Endothelial cell of umbilical vein (primary cell): ENCODE data around the gene FIG4. TPM values are rescaled to one million over a fixed set of nuclear protein-coding genes. Genes with fewer than 3 reads are reported as not detected.

ENCODE experiments used
- BruUV-seq: library from RNA; stranded (reverse); fragments of 400-500 nt; replicated peaks from 2 replicates; lab custom pipeline; 2021; lab: Mats Ljungman, UMichigan
- CTCF ChIA-PET: fragments of 300-600, 350-600 bp; sonication (Branson Sonifier 250); formaldehyde crosslinking; loops from one replicate; lab custom pipeline; 2021; ENCODE audit warnings: antibody characterized with exemption, inconsistent platforms; lab: Charles Lee
- POLR2A ChIA-PET: fragments of 300-600, 350-600 bp; sonication (Branson Sonifier 250); formaldehyde crosslinking; loops from one replicate; lab custom pipeline; 2021; ENCODE audit warnings: antibody characterized with exemption, inconsistent platforms; lab: Charles Lee
- DNase-seq: peaks from one replicate; pipeline ENCODE4 v3.0.0-alpha.2; 2011; ENCODE audit warnings: low read depth, low spot score
- FAIRE-seq: peaks from 2 replicates; lab custom pipeline; 2011; peaks lifted over from hg19 to GRCh38; lab: Jason Lieb, UNC
- H2AFZ ChIP-seq: 2 replicates; pipeline ENCODE4 v1.6.0; 2012; ENCODE audit warnings: low read depth, low read length, control low read depth, inconsistent platforms
- H3K27ac ChIP-seq: 2 replicates; pipeline ENCODE4 v1.5.1; 2011; ENCODE audit warnings: low read depth, mild to moderate bottlenecking, control low read depth, low read length, moderate library complexity; ENCODE audit not compliant: insufficient read depth
- H3K27me3 ChIP-seq, 2 experiments: 2 replicates each; pipeline versions ENCODE4 v1.6.0 to v1.6.1; 2011; ENCODE audit warnings: low read length in 2 of 2, mixed read lengths in 1 of 2; ENCODE audit not compliant: control insufficient read depth in 2 of 2, insufficient read depth in 2 of 2
- H3K36me3 ChIP-seq, 2 experiments: 2 replicates in 1 of 2; 3 replicates in 1 of 2; pipeline ENCODE4 v1.5.1; 2011; ENCODE audit warnings: low read length in 2 of 2, mild to moderate bottlenecking in 1 of 2, moderate library complexity in 1 of 2; ENCODE audit not compliant: control insufficient read depth in 2 of 2, insufficient read depth in 2 of 2; ENCODE audit errors: extremely low read depth in 1 of 2
- H3K4me1 ChIP-seq: 3 replicates; pipeline ENCODE4 v1.5.1; 2011; ENCODE audit warnings: mild to moderate bottlenecking, low read length; ENCODE audit not compliant: control insufficient read depth, insufficient read depth; ENCODE audit errors: extremely low read depth
- H3K4me2 ChIP-seq: 2 replicates; pipeline ENCODE4 v1.6.1; 2011; ENCODE audit warnings: low read length, control low read depth, mixed read lengths; ENCODE audit not compliant: insufficient read depth
- H3K4me3 ChIP-seq, 3 experiments: fragments of 200-600 bp in 1 of 3; sonication (generic), shearing (Covaris generic) in 1 of 3; replicated peaks in 1 of 3; 2 replicates each; pipeline ENCODE4 v1.5.1; 2011 to 2016; ENCODE audit warnings: control low read depth in 3 of 3, low read length in 3 of 3, mild to moderate bottlenecking in 2 of 3, inconsistent platforms in 1 of 3, low read depth in 1 of 3, moderate library complexity in 1 of 3; ENCODE audit not compliant: insufficient read depth in 1 of 3
- H3K79me2 ChIP-seq: 2 replicates; pipeline ENCODE4 v1.6.0; 2012; ENCODE audit warnings: low read length, inconsistent platforms; ENCODE audit not compliant: control insufficient read depth, insufficient read depth
- H3K9ac ChIP-seq: replicated peaks from 2 replicates; pipeline ENCODE3; 2011; ENCODE audit warnings: low read length, control low read depth; ENCODE audit not compliant: insufficient read depth; ENCODE audit errors: extremely low read depth
- H3K9me1 ChIP-seq: replicated peaks from 3 replicates; pipeline ENCODE4 v1.6.0; 2011; ENCODE audit warnings: mild to moderate bottlenecking, low read length; ENCODE audit not compliant: control insufficient read depth, insufficient read depth; ENCODE audit errors: extremely low read depth
- H3K9me3 ChIP-seq: replicated peaks from 2 replicates; pipeline ENCODE4 v1.5.1; 2012; ENCODE audit warnings: low read length, inconsistent platforms; ENCODE audit not compliant: control insufficient read depth, insufficient read depth
- H4K20me1 ChIP-seq: replicated peaks from 2 replicates; pipeline ENCODE3; 2011; ENCODE audit warnings: mild to moderate bottlenecking, low read length; ENCODE audit not compliant: control insufficient read depth, insufficient read depth; ENCODE audit errors: extremely low read depth
- CTCF ChIP-seq, 2 donors: IDR thresholded peaks; 1 replicate in 1 of 2; 2 replicates in 1 of 2; pipeline ENCODE4 v1.5.1; 2011; ENCODE audit warnings: low read length in 2 of 2, mild to moderate bottlenecking in 2 of 2, moderate library complexity in 2 of 2, control low read depth in 1 of 2, inconsistent platforms in 1 of 2, low read depth in 1 of 2; ENCODE audit not compliant: insufficient read depth in 1 of 2; ENCODE audit errors: extremely low read depth in 1 of 2
- EZH2 ChIP-seq: IDR thresholded peaks from 2 replicates; pipeline ENCODE4 v1.6.1; 2012; ENCODE audit warnings: borderline replicate concordance, low read depth, mild to moderate bottlenecking, moderate library complexity, low read length, inconsistent platforms; ENCODE audit not compliant: severe bottlenecking
- FOS ChIP-seq: IDR thresholded peaks from 2 replicates; pipeline ENCODE4 v1.6.1; 2011; ENCODE audit warnings: mild to moderate bottlenecking, low read length, moderate library complexity, borderline replicate concordance; ENCODE audit not compliant: insufficient read depth
- GATA2 ChIP-seq: IDR thresholded peaks from 2 replicates; pipeline ENCODE4 v1.7.0; 2011; ENCODE audit warnings: low read depth, mild to moderate bottlenecking, moderate library complexity, mixed read lengths, low read length; ENCODE audit not compliant: insufficient read length, insufficient read depth
- JUN ChIP-seq: IDR thresholded peaks from 2 replicates; pipeline ENCODE4 v1.6.1; 2011; ENCODE audit warnings: borderline replicate concordance, low read depth; ENCODE audit not compliant: insufficient read length, insufficient read depth
- MAX ChIP-seq: IDR thresholded peaks from 2 replicates; pipeline ENCODE4 v1.6.1; 2011; ENCODE audit not compliant: insufficient read depth, insufficient read length
- MYC ChIP-seq: IDR thresholded peaks from one replicate; pipeline ENCODE4 v1.6.1; 2011; ENCODE audit warnings: mild to moderate bottlenecking, low read depth, low read length
- POLR2A ChIP-seq: IDR thresholded peaks from 2 replicates; pipeline ENCODE4 v1.6.1; 2012; ENCODE audit warnings: low read depth, mild to moderate bottlenecking, control low read depth, low read length
- POLR2AphosphoS5 ChIP-seq: IDR thresholded peaks from 2 replicates; pipeline ENCODE4 v1.6.1; 2012; ENCODE audit warnings: low read depth, mild to moderate bottlenecking, control low read depth, low read length, moderate library complexity; ENCODE audit not compliant: insufficient read depth
- dilution Hi-C: fragments of 300-500 bp; cut with MboI; formaldehyde crosslinking; loops from one replicate; pipeline ENCODE4 v1.15.0; 2019; ENCODE audit warnings: low sequenced_read_pairs; ENCODE audit not compliant: extremely low pct_ligation_motif_present
- intact Hi-C: fragments of 100-400 bp; cut with micrococcal nuclease; formaldehyde crosslinking; loops from one replicate; pipeline ENCODE4 v1.10.0; 2022
- polyA plus RNA-seq, 4 experiments: library from polyadenylated mRNA; depleted of rRNA in 3 of 4; stranded (reverse) in 3 of 4; unstranded in 1 of 4; fragments of >200 nt; gene quantifications; 2 replicates each; pipeline versions ENCODE4 v1.2.1 to v1.2.3, GENCODE V29; 2011 to 2012; ENCODE audit warnings: missing spikeins in 1 of 4
- total RNA-seq: library from RNA; stranded (reverse); gene quantifications from 2 replicates; pipeline ENCODE4 v1.2.3, GENCODE V29; 2021

The FIG4 gene
- total and polyA plus RNA-seq, 2 donors (not counting 3 experiments of a cell fraction or from before 2014, with no cell fraction given) = 7.9 to 12.2 TPM

GRCh38 chr6:109720311-109720710, 29.2 kb downstream of the FIG4 start:
- H3K9me3 ChIP-seq = no peaks in the 10 kb centered on the region
- no peak overlapping the region for H2AFZ ChIP-seq
- ChIA-PET POLR2A (no interaction called here), CTCF (interaction anchor here (1.1 to 1.4 kb wide), 3 partner anchors 15 to 319 kb away, joined by 3 to 11 read pairs (median 3); no protein-coding TSS in a partner anchor)
- no peaks in the 10 kb centered on the region for H3K4me1 ChIP-seq
- H3K9ac ChIP-seq = no peak overlapping the region
- no peaks in the 10 kb centered on the region for H3K79me2 ChIP-seq
- intact Hi-C loops = no loop called here
- no peak overlapping the region for H3K27ac ChIP-seq
- no peaks in the 10 kb centered on the region for H3K9me1 ChIP-seq
- H3K4me2 ChIP-seq = no peak overlapping the region
- DNase-seq (no peak), FAIRE-seq (no peak)
- H3K36me3 ChIP-seq = no peaks in the 10 kb centered on the region
- no peaks in the 10 kb centered on the region for H3K27me3 ChIP-seq
- TF ChIP-seq MYC (no peak), EZH2 (no peak), JUN (no peak), POLR2A (no peak), GATA2 (no peak)
- no peaks in the 10 kb centered on the region for H4K20me1 ChIP-seq
- BruUV-seq = no TSS peak
- dilution Hi-C loops = no loop called here
- no peak overlapping the region for H3K4me3 ChIP-seq

GRCh38 chr6:109722011-109722410, 30.9 kb downstream of the FIG4 start:
- Histone ChIP-seq H3K79me2 (no peaks in the 10 kb centered on the region), H3K9ac (no peak overlapping the region), H3K9me1 (no peaks in the 10 kb centered on the region), H3K4me2 (no peak overlapping the region), H2AFZ (no peak overlapping the region), H3K4me3 (no peak overlapping the region), H3K27ac (no peak overlapping the region), H3K4me1 (no peaks in the 10 kb centered on the region), H3K27me3 (no peaks in the 10 kb centered on the region), H3K36me3 (no peaks in the 10 kb centered on the region), H4K20me1 (no peaks in the 10 kb centered on the region), H3K9me3 (no peaks in the 10 kb centered on the region)
- dilution Hi-C loops = no loop called here
- BruUV-seq = no TSS peak
- CTCF ChIA-PET = interaction anchor here (1.6 to 2.3 kb wide), 2 partner anchors 11 to 317 kb away, joined by 5 to 11 read pairs; no protein-coding TSS in a partner anchor
- POLR2A ChIA-PET = interaction anchor here (0.7 kb wide), 1 partner anchor 31 kb away, joined by 3 read pairs; no protein-coding TSS in a partner anchor
- DNase-seq (no peak), FAIRE-seq (no peak)
- no peak for TF ChIP-seq FOS
- TF ChIP-seq MAX = no peak
- no peak for TF ChIP-seq MYC
- TF ChIP-seq CTCF (IDR thresholded peaks at IDR 0.05; ENCODE audit: extremely low read depth in 1 of 2, insufficient read depth in 1 of 2, low read depth in 1 of 2, low read length in 2 of 2) = no peak
- TF ChIP-seq JUN = no peak
- no peak for TF ChIP-seq POLR2A
- TF ChIP-seq EZH2 = no peak
- no peak for TF ChIP-seq POLR2AphosphoS5
- no peak for TF ChIP-seq GATA2
- intact Hi-C loops = no loop called here
